Keratinocyte (primary cell): ENCODE measurements around the gene SF3A1.

ENCODE experiments used
- CTCF ChIP-seq, 3 experiments: IDR thresholded peaks in 1 of 3; conservative IDR thresholded peaks in 1 of 3; optimal IDR thresholded peaks in 1 of 3; 2 replicates in 2 of 3; 3 replicates in 1 of 3; pipeline versions ENCODE3 to v1.5.1; 2011; ENCODE audit warnings: low read length in 3 of 3, mild to moderate bottlenecking in 3 of 3, moderate library complexity in 2 of 3, control low read depth in 1 of 3, inconsistent platforms in 1 of 3; ENCODE audit not compliant: insufficient read depth in 2 of 3; ENCODE audit errors: extremely low read depth in 1 of 3
- EZH2 ChIP-seq: IDR thresholded peaks from one replicate; pipeline ENCODE4 v1.6.1; 2012; ENCODE audit warnings: inconsistent platforms, mild to moderate bottlenecking, low read length, moderate library complexity

- TF ChIP-seq EZH2 (no peak), CTCF (optimal IDR thresholded peaks at IDR 0.05 in 1 of 3, IDR thresholded peaks at IDR 0.05 in 1 of 3, conservative IDR thresholded peaks at IDR 0.05 in 1 of 3; ENCODE audit: extremely low read depth in 1 of 3, insufficient read depth in 2 of 3, low read length in 3 of 3) (no peak)
Measured at GRCh38 chr22:30314915-30315314, 41.8 kb downstream of the SF3A1 start.
